Measurements from ENCODE around the gene EBF4.

Gene EBF4

DNA sequence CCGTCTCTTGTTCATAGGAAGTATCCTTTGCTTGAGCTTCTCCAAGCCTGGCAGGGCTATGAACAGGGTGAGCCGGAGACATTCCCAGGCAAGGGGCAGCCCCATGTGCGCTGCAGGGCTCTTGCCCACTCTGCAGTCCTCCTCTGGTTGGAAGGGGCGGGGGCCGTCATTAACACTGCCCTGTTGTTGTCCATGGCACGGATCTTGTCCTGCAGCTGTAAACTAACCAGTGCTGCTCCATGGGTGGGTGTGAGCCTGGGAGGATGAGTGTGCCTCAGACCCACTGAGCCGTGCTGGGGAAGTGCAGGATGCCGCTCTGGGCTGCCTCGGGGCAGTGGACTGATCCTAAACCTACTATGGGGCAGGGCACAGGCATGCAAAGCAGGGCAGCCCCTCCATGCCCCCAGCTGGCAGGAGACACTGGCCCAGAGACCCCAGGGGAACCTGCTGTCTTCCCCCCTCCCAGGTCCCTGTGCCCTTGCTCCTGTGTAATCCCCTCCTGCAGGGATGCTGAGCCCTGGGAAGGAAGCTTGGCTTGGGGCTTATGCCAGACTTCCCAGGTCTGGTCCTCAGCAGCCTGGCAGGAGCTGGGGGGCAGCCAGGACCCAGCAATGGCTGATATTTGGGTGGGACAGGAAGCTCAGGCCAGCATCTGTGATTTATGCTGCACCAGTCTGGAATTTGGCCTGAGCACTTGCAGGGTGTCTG is 8.5 kb downstream of the EBF4 start:
- whole genome bisulfite sequencing (ENCODE audit: insufficient coverage, insufficient read length) = no CpG with 5 or more reads among the region's 9 CpGs
- Histone ChIP-seq H3K36me3 (ENCODE audit: control insufficient read depth, insufficient read depth, low read length) (no peaks in the 10 kb centered on the region), H3K4me3 (ENCODE audit: low read length) (no peak overlapping the region), H3K4me1 (ENCODE audit: control insufficient read depth, insufficient read depth, low read length) (peaks cover 12% of the 10 kb centered on the region), H3K27me3 (ENCODE audit: control insufficient read depth, insufficient read depth, low read length) (peaks cover 4% of the 10 kb centered on the region; the same call in 1 of the 2 replicates), H3K9me3 (ENCODE audit: control insufficient read depth, insufficient read depth, low read length) (no peaks in the 10 kb centered on the region), H3K27ac (ENCODE audit: low read length) (no peak overlapping the region)
- DNase-seq (ENCODE audit: low read depth, low spot score) = no peak

GRCh38 chr20:2701671-2702081 is 9.1 kb downstream of the EBF4 start:
- no peaks in the 10 kb centered on the region for H3K9me3 ChIP-seq (ENCODE audit: control insufficient read depth, insufficient read depth, low read length)
- WGBS (ENCODE audit: insufficient coverage, insufficient read length) = no CpG with 5 or more reads among the region's 5 CpGs
- peaks cover under 1% of the 10 kb centered on the region; the same call in 1 of the 2 replicates for H3K27me3 ChIP-seq (ENCODE audit: control insufficient read depth, insufficient read depth, low read length)
- no peak for DNase-seq (ENCODE audit: low read depth, low spot score)
- no peaks in the 10 kb centered on the region for H3K36me3 ChIP-seq (ENCODE audit: control insufficient read depth, insufficient read depth, low read length)
- H3K27ac ChIP-seq (ENCODE audit: low read length) = no peak overlapping the region
- H3K4me1 ChIP-seq (ENCODE audit: control insufficient read depth, insufficient read depth, low read length) = peaks cover 13% of the 10 kb centered on the region
- H3K4me3 ChIP-seq (ENCODE audit: low read length) = no peak overlapping the region

GRCh38 chr20:2703716-2704475 is 11.3 kb downstream of the EBF4 start:
- WGBS (ENCODE audit: insufficient coverage, insufficient read length) = no CpG with 5 or more reads among the region's 8 CpGs
- Histone ChIP-seq H3K4me3 (ENCODE audit: low read length) (no peak overlapping the region), H3K36me3 (ENCODE audit: control insufficient read depth, insufficient read depth, low read length) (no peaks in the 10 kb centered on the region), H3K9me3 (ENCODE audit: control insufficient read depth, insufficient read depth, low read length) (no peaks in the 10 kb centered on the region), H3K4me1 (ENCODE audit: control insufficient read depth, insufficient read depth, low read length) (peaks cover 18% of the 10 kb centered on the region), H3K27me3 (ENCODE audit: control insufficient read depth, insufficient read depth, low read length) (no peaks in the 10 kb centered on the region; the same call in 1 of the 2 replicates), H3K27ac (ENCODE audit: low read length) (no peak overlapping the region)
- DNase-seq (ENCODE audit: low read depth, low spot score) = no peak

DNA sequence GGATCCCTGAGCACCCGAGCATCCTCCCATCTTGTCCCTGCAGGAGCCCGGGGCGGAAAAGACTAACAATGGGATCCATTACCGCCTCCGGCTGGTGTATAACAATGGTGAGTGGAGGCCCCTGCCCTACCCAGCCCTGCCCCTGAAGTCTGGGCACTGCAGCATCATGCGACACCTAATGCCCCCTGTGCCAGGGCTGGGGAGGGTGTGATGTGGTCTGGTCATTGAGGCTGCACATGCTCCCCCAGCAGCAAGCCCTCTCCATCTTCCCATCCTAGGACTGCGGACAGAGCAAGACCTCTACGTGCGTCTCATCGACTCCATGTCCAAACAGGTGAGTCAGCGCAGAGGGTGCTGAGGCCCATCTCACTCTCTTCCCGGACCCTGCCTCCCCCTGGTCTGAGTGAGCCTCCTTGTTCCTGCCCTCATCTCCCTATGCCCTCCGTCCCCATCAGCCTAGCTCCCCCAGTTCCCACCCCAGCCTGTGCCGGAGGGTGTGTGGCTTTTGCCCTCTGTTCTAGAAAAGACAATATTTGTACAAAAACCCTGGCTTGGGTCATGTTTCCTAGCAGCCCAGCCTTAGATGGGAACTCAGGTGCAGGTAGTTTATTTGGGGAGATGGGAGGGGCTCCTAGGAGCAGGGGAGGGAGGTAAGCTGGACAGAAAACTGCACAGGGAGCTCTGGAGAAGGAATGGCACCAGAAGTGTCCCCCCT is 13.5 kb downstream of the EBF4 start:
- Histone ChIP-seq H3K27me3 (ENCODE audit: control insufficient read depth, insufficient read depth, low read length) (no peaks in the 10 kb centered on the region; the same call in 1 of the 2 replicates), H3K9me3 (ENCODE audit: control insufficient read depth, insufficient read depth, low read length) (no peaks in the 10 kb centered on the region), H3K4me1 (ENCODE audit: control insufficient read depth, insufficient read depth, low read length) (peaks cover 15% of the 10 kb centered on the region), H3K27ac (ENCODE audit: low read length) (no peak overlapping the region), H3K36me3 (ENCODE audit: control insufficient read depth, insufficient read depth, low read length) (no peaks in the 10 kb centered on the region), H3K4me3 (ENCODE audit: low read length) (no peak overlapping the region)
- WGBS (ENCODE audit: insufficient coverage, insufficient read length) = no CpG with 5 or more reads among the region's 14 CpGs
- no peak for DNase-seq (ENCODE audit: low read depth, low spot score)

GRCh38 chr20:2706688-2707352 is 14.2 kb downstream of the EBF4 start:
- Histone ChIP-seq H3K27ac (ENCODE audit: low read length) (no peak overlapping the region), H3K4me1 (ENCODE audit: control insufficient read depth, insufficient read depth, low read length) (peaks cover 15% of the 10 kb centered on the region), H3K27me3 (ENCODE audit: control insufficient read depth, insufficient read depth, low read length) (no peaks in the 10 kb centered on the region; the same call in 1 of the 2 replicates), H3K9me3 (ENCODE audit: control insufficient read depth, insufficient read depth, low read length) (no peaks in the 10 kb centered on the region), H3K4me3 (ENCODE audit: low read length) (no peak overlapping the region), H3K36me3 (ENCODE audit: control insufficient read depth, insufficient read depth, low read length) (no peaks in the 10 kb centered on the region)
- WGBS (ENCODE audit: insufficient coverage, insufficient read length) = no CpG with 5 or more reads among the region's 6 CpGs
- no peak for DNase-seq (ENCODE audit: low read depth, low spot score)

GRCh38 chr20:2707353-2708072 is 14.9 kb downstream of the EBF4 start:
- no CpG with 5 or more reads among the region's 12 CpGs for whole genome bisulfite sequencing (ENCODE audit: insufficient coverage, insufficient read length)

DNA sequence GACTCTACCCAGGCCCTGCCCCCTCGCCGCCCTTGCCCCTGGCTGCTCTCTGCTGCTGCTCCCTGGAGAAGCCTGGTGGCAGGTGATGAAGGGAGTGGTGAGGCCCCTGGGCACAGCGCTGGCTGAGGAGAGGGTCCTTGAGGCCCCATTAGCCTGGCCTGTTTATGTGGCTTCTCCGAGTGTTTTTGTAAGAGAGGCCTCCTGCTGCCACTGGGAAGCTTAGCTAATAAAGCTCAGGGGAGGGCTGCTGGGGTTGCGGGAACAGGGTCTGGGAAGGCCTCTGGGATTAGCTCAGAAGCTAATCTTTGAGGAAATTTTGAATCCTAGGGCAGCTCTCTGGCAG is 15.5 kb downstream of the EBF4 start:
- Histone ChIP-seq H3K27ac (ENCODE audit: low read length) (no peak overlapping the region), H3K9me3 (ENCODE audit: control insufficient read depth, insufficient read depth, low read length) (no peaks in the 10 kb centered on the region), H3K4me3 (ENCODE audit: low read length) (no peak overlapping the region), H3K27me3 (ENCODE audit: control insufficient read depth, insufficient read depth, low read length) (no peaks in the 10 kb centered on the region; the same call in 1 of the 2 replicates), H3K36me3 (ENCODE audit: control insufficient read depth, insufficient read depth, low read length) (no peaks in the 10 kb centered on the region), H3K4me1 (ENCODE audit: control insufficient read depth, insufficient read depth, low read length) (peaks cover 15% of the 10 kb centered on the region)
- WGBS (ENCODE audit: insufficient coverage, insufficient read length) = no CpG with 5 or more reads among the region's 5 CpGs
- DNase-seq (ENCODE audit: low read depth, low spot score) = no peak

More at GRCh38 chr20:2707353-2708072, 14.9 kb downstream of the EBF4 start:
- Histone ChIP-seq H3K4me3 (ENCODE audit: low read length) (no peak overlapping the region), H3K4me1 (ENCODE audit: control insufficient read depth, insufficient read depth, low read length) (peaks cover 15% of the 10 kb centered on the region), H3K27ac (ENCODE audit: low read length) (no peak overlapping the region), H3K27me3 (ENCODE audit: control insufficient read depth, insufficient read depth, low read length) (no peaks in the 10 kb centered on the region; the same call in 1 of the 2 replicates), H3K36me3 (ENCODE audit: control insufficient read depth, insufficient read depth, low read length) (no peaks in the 10 kb centered on the region), H3K9me3 (ENCODE audit: control insufficient read depth, insufficient read depth, low read length) (no peaks in the 10 kb centered on the region)
- DNase-seq (ENCODE audit: low read depth, low spot score) = no peak

DNA sequence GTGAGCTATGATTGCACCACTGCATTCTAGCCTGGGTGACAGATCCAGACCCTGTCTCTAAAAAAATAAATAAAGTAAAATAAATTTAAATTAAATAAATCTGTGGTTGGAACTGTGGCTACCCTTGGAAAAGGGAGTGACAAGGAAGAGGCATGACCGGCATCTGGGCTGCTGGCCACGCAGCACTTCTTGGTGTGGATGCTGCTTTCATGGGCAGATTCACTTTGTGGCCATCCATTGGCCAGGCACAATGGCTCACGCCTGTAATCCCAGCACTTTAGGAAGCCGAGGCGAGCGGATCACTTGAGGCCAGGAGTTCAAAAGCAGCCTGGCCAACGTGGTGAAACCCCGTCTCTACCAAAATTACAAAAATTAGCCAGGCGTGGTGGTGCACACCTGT is 16.1 kb downstream of the EBF4 start:
- WGBS (ENCODE audit: insufficient coverage, insufficient read length) = no CpG with 5 or more reads among the region's 9 CpGs
- Histone ChIP-seq H3K36me3 (ENCODE audit: control insufficient read depth, insufficient read depth, low read length) (no peaks in the 10 kb centered on the region), H3K27ac (ENCODE audit: low read length) (no peak overlapping the region), H3K4me1 (ENCODE audit: control insufficient read depth, insufficient read depth, low read length) (peaks cover 15% of the 10 kb centered on the region), H3K4me3 (ENCODE audit: low read length) (no peak overlapping the region), H3K9me3 (ENCODE audit: control insufficient read depth, insufficient read depth, low read length) (no peaks in the 10 kb centered on the region), H3K27me3 (ENCODE audit: control insufficient read depth, insufficient read depth, low read length) (no peaks in the 10 kb centered on the region; the same call in 1 of the 2 replicates)
- no peak for DNase-seq (ENCODE audit: low read depth, low spot score)

DNA sequence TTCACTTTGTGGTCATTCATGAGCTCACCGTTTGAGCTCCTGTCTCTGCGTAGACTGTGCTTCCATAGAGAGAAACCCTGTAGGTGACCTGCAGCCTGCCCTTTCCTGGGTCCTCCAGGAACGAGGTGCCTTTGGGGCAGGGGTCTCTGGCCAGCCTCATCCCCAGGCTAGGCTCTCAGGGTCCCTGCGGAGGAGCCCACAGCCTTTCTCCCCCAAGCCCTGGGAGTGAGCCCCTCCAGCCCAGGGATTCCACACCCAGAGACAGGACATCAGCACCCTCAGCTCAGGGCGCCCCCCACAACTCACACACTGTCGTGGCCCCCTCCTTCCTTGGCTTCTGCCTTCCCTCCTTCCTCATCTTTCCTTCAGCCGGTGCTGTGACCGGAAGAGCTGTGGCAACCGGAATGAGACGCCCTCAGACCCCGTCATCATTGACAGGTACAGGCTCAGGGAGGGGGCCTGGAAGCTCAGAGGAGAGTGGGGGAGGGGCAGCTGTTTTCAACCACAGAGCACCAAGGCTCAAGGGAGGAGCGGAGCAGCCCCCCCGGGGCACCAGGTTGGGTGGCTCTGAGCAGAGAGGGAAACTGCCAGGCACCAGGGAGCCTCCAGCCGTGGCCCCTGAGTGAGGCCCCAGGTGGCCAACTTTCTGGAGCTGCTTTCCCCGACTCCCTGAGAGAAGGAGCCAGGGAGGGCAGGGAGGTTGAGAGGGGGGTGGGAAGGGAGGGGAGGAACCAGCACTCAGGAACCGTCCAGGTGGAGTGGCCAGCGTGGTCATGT is 16.8 kb downstream of the EBF4 start:
- H3K9me3 ChIP-seq (ENCODE audit: control insufficient read depth, insufficient read depth, low read length) = no peaks in the 10 kb centered on the region
- peaks cover 15% of the 10 kb centered on the region for H3K4me1 ChIP-seq (ENCODE audit: control insufficient read depth, insufficient read depth, low read length)
- no CpG with 5 or more reads among the region's 17 CpGs for WGBS (ENCODE audit: insufficient coverage, insufficient read length)
- H3K36me3 ChIP-seq (ENCODE audit: control insufficient read depth, insufficient read depth, low read length) = no peaks in the 10 kb centered on the region
- H3K4me3 ChIP-seq (ENCODE audit: low read length) = no peak overlapping the region
- no peak for DNase-seq (ENCODE audit: low read depth, low spot score)
- H3K27me3 ChIP-seq (ENCODE audit: control insufficient read depth, insufficient read depth, low read length) = no peaks in the 10 kb centered on the region; the same call in none of the 2 replicates
- H3K27ac ChIP-seq (ENCODE audit: low read length) = no peak overlapping the region

All from iPS DF 6.9 (cell line).